ENCODE results near the gene NPC1.

- TF ChIP-seq CTCF (IDR thresholded peaks at IDR 0.05), result no peak
- no peak for TF ChIP-seq POLR2A (IDR thresholded peaks at IDR 0.05)
These were observed 100.9 kb downstream of the NPC1 start for GRCh38 chr18:23485386-23485785.
